Hematopoietic multipotent progenitor cell (in vitro differentiated cells): Measurements from ENCODE around the gene SERP2. TPM values are rescaled to one million over a fixed set of nuclear protein-coding genes. Genes with fewer than 3 reads are reported as not detected.

Source experiments
- DNase-seq, 3 donors: peaks; one replicate each; pipeline ENCODE4 v3.0.0-alpha.2; 2011 to 2015; ENCODE audit warnings: low read depth in 2 of 3, low spot score in 2 of 3
- total RNA-seq: library from RNA; depleted of rRNA; stranded (reverse); fragments of >200 nt; gene quantifications from one replicate; pipeline ENCODE4 v1.2.3, GENCODE V29; 2012

SERP2 gene
- total RNA-seq, 1 donor, result 0.54 TPM

- DNase-seq, result no peak
Observed at GRCh38 chr13:44407891-44408290, 34.3 kb downstream of the SERP2 start.

DNA sequence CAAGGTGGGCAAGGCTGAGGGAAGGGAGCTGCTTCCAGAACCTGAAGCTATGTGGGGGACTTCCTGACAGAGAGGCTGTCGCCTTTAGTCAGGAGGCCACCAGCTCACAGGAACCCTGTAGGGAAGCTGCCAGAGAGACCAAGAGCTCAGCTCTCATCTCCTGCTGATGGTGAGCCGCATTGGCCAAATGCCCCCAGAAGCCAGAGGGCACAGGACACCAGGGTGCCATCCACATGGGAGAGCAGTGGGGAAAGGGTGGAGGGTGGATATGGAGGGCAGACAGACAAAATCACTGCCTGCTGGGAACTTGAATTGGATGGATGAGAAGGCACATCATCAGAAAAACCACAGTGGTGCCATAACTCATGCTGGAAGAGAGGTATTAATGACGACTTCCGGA lies 36.0 kb downstream of the SERP2 start:
- peak in 1 of 3 donors; percentile 21 for DNase-seq

GRCh38 chr13:44410328-44410859 lies 36.8 kb downstream of the SERP2 start:
- peak in 1 of 3 donors; percentile 47 for DNase-seq

DNA sequence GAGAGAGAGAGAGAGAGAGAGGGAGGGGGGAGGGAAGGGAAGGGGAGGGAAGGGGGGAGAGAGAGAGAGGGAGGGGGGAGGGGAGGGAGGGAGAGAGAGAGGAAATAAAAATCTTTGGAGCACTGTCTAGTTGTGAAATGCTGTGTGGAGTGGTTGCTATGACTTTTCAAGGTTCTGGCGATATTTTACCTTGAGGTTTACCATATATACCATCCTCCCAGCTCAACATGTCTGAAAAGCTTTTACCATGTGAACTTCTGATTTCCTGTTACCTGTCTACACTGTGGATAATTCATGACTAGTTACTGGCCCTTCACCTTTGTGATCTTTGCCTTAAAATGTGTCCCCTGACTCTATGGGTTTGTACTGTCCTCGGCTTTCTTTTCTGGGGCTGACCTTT lies 38.2 kb downstream of the SERP2 start:
- DNase-seq, result no peak

DNA sequence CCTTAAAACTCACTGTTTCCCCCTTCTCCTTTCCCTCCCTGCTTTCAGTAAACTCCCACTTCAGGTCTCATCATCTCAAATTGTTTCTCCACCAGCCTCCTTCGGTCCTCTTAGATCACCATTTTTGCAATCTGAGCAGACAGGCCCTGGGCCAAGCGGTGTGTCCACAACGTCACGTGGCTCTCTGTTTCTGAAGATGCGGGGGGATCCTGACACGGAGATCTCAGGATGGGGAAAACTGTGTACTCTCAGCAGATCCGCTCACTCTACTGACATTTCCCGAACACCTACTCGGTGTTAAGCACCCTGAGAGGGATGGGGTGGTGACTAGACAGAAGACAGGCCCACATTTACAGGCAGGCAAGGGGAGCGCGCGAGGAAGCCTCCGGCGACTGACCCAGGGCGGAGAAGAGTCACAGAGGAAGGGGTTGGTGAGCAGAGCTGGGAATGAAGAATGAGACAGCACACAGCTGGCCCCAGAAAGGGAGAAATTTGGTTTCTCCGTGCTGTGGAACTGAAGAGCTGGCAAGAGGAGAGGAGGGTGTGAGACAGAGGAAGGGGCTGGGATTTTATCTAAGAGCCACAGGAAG lies 38.8 kb downstream of the SERP2 start:
- DNase-seq, result no peak

- peak in 1 of 3 donors; percentile 45 for DNase-seq
Observed at GRCh38 chr13:44413095-44413494, 39.5 kb downstream of the SERP2 start.

DNA sequence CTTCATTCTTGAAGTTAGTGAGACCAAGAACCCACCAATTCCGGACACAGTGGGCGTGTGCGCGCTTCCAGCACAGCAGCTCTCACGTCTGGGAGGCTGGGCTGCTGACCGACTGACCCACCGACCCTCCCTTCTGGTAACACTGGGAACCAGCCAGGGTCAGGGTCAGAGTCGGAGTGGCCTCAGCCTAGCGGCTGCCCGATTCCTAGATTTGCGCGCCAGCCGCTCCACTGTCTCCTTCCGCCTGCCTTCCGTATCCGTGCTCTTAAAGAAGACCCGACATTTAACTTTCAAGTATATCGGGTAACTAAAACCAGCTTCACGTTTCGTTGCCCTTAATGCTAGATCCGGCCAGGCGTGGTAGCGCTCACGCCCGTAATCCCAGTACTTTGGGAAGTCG lies 41.1 kb downstream of the SERP2 start:
- DNase-seq, result no peak

DNA sequence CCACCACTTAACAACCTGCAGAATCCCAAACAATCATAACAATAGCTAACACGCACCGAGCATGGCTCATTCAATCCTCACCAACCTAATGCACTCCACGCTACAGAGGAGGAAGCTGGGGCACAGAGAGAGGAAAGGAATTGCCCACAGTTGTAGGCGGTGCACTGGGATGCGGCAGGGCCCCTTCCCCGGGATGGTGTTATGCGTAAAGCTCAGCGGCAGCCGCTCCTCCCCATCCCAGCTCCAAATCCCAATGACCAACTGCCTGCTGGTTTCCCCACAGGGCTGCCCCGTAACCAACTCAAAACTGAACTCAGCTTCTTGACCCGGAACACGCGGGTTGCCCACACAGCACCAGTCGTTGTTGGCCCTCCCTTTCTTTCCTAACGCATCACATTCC lies 42.2 kb downstream of the SERP2 start:
- no peak for DNase-seq

DNA sequence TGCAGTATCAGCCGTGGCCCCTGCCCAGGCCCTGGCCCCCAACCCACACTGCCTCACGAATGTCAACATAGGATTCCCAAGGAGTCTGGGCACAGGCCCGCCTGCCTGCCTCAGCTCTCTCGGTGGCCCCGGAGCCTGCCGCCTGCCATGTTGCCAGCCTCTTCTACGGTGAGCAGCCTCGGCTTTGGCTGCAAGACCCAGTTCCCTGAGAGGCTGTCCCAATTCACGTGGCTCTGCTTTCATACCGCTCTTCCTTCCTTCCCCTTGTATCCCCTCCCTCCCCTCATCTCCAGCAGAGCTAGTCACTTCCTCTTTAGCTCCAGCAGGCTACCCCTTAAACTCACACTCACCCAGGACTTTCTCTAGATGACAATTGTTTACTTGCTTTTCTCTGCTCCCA lies 42.7 kb downstream of the SERP2 start:
- DNase-seq, result peak in 2 of 3 donors; percentile 64 to 85

DNA sequence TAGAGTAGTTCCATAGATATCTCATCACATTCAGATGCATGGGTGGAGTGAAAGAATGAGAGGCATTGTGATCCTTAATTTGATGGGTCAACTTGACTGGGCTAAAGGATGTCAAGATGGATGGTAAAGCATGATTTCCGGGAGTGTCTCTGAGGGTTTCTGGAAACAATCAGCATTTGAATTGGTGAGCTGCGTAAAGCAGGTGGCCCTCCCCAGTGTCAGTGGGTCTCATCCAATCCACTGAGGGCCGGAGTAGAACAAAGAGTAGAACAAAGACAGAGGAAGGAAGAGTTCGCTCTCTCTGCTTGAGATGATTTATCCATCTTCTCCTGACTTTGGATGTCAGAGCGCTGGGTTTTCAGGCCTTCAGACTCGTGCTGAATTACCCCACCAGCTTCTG lies 43.1 kb downstream of the SERP2 start:
- no peak for DNase-seq

DNA sequence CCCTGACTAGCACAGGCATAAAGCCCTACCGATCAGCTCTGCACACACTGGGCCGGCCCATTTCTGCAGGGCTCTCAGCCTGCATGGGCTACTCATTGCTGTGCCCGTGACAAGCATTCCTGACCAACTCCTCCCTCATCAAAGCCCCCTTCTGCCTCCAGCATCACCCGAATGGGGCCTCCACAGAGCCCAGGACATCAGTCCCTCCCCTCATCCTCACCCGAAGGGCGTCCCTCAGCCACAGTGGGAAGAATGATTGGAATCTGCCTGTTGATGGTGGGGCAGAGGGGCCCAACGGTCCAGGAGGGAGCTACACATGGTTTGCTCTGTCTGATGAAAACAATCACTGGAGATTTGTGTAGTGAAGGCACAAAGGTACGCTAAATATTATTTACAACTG lies 43.8 kb downstream of the SERP2 start:
- DNase-seq, result no peak

GRCh38 chr13:44417876-44418275 lies 44.3 kb downstream of the SERP2 start:
- DNase-seq, result no peak

DNA sequence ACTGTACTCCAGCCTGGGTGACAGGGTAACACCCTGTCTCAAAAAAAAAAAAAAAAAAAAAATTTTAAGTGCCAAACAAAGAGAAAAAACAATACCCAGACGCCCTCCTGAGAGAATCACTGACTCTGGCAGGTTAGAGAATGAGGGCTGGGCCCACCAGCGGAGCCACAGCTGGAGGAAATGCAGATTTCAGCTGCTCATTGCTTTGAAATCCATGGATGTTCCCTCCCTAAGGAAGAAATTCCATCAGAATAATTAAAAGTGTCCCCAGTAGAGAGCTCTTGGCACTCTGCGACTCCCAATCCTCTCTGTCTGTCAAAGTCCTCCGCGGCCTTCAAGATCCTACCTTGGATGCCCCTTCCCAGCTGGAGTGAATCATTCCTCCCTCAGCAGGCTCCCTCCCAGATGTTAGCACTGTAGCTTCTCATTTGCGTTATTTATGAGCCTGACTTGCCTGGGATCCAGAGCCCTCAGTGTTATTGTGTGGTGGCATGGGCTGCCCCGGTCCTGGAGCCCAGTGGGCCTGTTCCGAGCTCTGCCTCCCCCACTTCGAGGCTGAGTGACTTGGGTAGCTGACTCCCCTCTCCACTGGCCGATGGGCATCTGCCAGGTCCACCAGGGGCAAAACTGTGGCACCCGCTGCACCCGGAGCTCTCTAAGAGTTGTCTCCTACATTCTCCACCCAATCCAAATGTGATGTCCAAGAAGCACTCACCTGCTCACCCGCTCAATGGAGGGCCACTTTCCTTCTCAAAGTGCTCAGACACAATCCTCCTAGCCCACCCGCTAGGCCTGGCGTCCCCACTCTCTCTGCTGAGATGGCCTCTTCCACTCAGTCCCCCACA lies 47.0 kb downstream of the SERP2 start:
- no peak for DNase-seq

- no peak for DNase-seq
Observed at GRCh38 chr13:44421853-44422525, 48.4 kb downstream of the SERP2 start.

DNA sequence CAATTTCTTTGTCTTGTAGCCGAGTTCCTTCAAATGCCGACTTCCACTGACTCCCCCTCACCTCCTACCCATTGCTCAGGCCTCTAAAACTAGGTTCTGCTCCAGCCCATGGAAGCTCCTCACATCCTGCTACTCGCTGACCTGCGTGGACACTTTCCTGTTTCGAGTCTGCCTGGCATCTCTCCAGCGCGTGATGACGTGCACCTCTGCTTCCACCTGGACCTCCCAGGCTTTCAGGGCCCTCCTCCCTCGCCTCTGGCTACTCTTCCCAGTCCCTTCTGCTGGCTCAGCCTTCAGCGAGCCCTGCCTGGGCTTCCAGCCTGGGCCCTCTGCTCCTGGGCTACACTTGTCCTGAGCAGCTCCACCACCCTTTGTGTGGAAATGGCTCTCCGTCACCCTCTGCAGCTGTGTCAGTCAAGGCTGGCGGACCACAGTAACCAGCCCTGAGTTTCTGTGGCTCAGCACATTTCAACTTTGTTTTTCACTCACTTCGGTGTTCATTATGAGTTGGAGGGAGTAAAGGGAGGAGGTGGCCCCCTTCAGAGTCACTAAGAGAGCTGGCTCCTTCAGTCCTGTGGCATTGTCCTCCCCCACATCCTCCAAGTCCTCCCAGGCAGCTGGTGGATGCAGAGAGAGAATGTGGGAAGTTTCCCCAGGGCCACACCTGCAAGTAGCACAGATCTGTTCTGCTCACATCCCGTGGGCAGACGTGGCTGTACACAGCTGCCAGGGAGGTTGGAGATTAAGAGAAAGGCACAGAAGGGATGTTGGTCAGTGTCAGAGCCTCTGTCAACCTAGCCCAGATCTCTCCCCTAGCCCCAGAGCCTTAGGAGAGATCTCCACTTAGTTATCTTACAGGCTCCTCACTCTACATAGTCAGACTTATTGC lies 49.4 kb downstream of the SERP2 start:
- DNase-seq, result no peak

DNA sequence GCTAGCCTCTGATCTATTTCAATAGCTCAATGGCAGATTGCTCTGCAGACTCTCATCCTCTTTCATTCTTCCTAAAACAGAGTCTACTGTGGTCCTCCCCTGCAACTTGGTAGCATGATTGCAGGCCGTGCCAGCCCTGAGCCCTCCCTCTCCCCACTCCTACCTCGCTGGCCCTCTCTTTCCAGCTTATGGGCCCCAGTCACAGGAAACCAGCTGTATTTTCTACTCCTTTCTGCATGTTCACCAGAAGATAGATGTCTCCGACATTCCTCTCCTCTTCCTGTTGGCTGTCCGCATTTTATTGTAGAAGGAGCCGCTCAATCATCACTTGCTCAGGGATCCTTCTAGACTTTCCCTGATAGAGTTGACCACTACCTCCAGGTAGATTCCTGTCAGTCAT lies 50.2 kb downstream of the SERP2 start:
- no peak for DNase-seq

GRCh38 chr13:44425041-44425814 lies 51.6 kb downstream of the SERP2 start:
- DNase-seq, result peak in 1 of 3 donors; percentile 68

DNA sequence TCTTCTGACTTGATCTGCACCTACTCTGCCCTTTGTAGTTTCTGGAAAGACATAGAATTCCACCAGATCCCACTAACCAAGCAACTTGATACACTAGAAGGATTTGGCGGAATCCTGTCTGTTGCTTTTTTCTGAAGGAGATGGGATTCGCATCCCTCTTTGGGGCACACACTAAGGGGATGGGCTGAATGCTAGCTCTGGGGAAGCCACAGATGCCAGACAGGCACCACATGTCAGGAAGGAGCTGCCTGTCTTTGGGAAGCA lies 52.1 kb downstream of the SERP2 start:
- no peak for DNase-seq

DNA sequence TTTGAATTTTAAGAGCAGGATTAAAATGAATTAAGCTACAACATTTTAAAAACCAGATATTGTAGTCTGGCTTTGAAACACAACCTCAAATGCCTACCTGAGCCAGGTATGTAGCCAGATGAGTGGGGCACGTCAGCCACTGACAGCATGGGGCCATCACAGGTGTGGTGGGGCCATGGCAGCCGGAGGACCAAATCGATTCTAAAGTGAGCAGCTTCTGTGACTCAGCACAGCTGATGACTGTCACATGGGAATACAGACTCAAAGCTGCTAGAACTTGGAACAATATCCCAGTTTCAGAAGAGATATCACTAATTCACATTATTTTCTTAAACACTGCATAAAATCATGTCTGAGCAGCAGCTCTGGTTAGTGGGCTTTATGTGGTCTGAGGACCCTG lies 52.8 kb downstream of the SERP2 start:
- DNase-seq, result no peak

- no peak for DNase-seq
Observed at GRCh38 chr13:44429311-44429710, 55.7 kb downstream of the SERP2 start.
